Stimulated activated CD8-positive, alpha-beta memory T cell treated with anti-CD3 and anti-CD28 coated beads, Interleukin-12 subunit alpha, Interleukin-12 subunit beta, amount 100 ng/mL, for 24 hours (primary cell): Measurements from ENCODE around the gene DERA.
A peak's percentile ranks its signal among the peaks of the same experiment; 100 is the strongest.
"Not testable (repeated sequence)": the region's sequence is repeated elsewhere in the genome, so short reads cannot be mapped to it uniquely, and the experiment has no call there.

Experiments used
- DNase-seq: peaks from one replicate; pipeline ENCODE4 v3.0.0-alpha.2; 2020; ENCODE audit errors: extremely low read depth

DERA gene

DNA sequence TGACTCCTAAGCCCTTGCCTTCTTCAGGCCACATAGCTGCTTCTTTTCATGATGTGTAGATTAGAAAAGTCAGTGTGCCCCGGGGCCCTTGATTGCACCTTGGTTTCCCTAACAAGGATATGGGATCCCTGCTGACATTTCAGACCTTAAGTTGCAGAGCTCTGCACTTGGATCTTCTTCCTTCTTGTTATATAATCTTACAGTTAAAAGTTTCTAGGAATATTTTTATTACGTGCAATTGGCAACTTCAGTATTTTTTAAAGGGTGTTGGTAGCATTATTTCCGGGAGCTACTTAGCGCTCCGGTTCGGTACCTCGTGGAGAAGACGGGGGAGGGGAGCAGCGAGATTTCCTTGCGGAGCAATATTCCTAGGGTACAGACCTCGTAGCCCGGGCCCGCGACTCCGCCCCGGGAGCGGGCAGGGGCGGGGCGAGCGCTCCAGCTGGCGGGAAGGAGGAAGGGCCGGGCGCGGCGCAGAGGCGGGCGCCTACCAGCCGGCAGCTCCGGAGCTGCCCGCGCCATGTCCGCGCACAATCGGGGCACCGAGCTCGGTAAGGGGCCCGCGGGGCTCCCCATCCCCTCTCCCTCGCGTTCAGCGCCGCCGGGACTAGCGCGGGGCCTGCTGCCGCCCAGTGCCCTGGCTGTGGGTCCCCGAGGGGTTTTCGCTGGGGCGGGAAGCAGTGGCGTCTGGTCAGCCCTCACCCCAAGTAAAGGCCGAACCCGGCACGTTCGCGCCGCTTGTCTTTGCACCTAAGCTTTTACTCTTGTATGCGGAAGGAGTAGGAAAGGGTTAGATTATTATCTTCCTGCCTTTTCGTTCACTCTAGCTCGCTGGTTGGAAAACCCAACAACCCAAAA, at the start of gene DERA:
Gene DERA (plus strand): TSS at position 469 of the 858 bp plus-strand sequence. CDS start 52 bp downstream, at position 521.
- DNase-seq, result peak; percentile 3

DNA sequence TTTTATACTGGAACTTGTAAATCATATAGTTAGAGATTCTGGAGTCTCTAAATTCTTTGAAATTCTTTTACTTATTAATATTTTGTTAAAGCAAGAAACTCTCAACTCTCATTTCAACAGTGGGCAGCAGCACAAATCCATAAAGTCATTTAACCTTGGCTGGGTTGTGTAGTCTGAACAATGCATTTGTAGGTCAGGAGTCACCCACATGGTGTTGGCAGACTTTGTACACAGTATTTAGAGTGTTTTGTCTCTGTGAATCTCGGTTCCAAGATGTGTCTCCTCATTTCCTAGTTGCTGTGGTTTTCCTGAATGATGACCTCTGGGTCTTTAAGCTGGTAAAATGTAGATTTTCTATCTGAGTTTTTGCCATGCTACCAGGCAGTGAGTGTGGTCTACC, 49.7 kb upstream of the DERA start:
- DNase-seq, result no peak

DNA sequence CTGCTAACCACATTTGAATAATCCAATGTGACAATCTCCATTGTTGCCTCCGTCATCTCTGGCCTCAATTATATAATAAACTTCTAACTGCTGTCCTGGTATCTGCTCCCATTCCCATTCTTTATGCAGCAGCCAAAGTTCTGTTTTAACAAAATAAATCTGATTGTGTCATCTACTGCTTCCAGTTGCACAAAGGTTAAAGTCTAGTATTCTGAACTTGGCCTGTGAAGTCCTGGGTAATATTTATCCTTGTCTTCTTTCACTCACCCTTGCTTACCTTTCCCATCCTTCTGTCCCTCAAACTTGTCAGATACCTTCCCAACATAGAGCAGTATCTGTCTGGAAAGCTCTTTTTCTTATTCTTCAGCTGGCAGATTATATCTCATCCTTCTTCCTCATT, 48.3 kb upstream of the DERA start:
- DNase-seq, result no peak

DNA sequence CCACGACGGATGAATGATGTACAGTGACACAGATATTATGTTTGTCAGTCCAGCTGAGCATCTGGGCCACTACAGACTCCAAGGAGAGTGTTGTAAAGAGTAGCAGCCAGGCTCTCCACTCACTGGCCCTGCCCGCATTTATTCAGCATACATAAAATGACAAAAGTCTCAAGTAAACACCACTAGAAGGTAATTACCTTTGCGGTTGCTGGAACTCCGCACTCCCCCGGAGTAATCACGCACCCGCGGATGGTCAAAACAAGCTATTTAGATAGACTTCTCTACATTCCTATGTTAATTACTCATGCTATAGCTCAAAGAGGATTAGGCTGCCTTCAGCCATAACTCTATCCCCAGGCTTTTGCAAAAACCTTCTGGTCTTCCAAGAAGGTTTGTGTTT, 47.8 kb upstream of the DERA start:
- DNase-seq, result no peak

DNA sequence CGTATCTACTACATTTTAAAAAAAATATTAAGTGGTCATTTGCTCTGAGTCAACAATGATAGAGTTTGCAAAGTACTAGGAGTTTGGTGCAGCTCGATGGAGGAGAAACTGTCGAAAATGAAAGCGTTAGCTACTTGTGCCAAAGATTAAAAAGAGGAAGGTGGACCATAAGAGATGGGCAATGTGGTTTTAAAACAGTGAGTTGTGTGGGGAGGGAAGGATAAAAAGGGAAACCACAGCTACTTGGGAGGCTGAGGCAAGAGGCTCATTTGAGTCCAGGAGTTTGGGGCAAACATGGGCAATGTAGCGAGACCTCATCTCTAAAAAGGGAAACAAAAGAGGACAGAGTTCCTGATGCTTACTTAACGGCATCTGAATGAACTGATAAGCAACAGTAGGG, 47.1 kb upstream of the DERA start:
- no peak for DNase-seq

DNA sequence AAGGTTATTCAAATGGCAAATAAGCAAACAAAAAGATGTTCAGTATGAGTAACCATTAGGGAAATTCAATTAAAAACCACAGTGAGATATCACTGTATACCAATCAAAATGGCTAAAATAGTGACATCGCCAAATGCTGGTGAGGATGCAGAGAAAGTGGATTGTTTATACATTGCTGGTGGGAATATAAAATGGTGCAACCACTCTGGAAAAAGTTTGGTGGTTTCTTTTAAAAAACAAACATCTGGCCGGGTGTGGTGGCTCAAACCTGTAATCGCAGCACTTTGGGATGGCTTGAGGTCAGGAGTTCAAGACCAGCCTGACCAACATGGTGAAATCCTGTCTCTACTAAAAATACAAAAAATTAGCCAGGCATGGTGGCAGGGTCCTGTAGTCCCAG, 42.9 kb upstream of the DERA start:
- no peak for DNase-seq

DNA sequence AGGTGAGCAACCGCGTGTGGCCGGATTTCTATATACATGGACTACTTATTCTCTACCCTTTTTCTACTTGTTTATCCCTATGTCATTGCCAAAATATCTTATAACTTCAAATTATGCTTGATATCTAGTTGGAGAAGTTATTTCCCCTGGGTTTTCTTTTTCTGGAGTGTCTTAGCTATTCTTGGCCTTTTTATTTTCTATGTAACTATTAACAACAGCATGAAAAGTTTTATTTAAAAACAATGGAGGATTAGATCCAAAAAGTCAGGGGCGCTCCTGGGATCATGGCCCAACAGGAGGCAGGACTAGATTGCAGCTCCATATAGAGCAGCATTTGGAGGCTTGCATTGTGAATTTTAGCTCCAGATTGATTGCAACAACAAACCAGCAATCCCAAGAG, 37.6 kb upstream of the DERA start:
- DNase-seq, result no peak

DNA sequence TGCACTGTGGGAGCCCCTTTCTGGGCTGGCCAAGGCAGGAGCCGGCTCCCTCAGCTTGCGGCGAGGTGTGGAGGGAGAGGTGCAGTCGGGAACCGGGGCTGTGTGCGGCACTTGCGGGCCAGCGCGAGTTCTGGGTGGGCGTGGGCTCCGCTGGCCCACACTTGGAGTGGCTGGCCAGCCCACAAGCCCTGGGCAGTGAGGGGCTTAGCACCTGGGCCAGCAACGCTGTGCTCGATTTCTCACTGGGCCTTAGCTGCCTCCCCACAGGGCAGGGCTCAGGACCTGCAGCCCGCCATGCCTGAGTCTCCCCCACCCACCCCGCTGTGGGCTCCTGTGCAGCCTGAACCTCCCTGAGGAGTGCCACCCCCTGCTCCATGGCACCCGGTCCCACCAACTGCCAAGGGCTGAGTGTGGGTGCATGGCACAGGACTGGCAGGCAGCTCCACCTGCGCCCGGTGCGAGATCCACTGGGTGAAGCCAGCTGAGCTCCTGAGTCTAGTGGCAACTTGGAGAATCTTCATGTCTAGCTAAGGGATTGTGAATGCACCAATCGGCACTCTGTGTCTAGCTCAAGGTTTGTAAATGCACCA, 36.5 kb upstream of the DERA start:
- DNase-seq, result not testable (repeated sequence)

DNA sequence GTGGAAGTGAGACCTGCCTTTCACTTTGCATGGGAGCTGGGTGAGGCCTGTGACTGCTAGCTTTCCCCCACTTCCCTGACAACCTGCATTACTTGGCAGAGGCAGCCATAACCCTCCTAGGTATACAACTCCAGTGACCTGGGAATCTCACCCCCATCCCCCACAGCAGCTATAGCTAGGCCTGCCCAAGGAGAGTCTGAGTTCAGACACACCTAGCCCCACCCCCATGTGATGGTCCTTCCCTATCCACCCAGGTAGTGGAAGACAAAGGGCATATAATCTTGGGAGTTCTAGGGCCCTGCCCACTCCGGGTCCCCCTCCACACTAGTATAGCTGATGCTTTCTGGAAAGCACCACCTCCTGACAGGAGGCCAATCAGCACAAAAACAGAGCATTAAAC, 35.3 kb upstream of the DERA start:
- no peak for DNase-seq

DNA sequence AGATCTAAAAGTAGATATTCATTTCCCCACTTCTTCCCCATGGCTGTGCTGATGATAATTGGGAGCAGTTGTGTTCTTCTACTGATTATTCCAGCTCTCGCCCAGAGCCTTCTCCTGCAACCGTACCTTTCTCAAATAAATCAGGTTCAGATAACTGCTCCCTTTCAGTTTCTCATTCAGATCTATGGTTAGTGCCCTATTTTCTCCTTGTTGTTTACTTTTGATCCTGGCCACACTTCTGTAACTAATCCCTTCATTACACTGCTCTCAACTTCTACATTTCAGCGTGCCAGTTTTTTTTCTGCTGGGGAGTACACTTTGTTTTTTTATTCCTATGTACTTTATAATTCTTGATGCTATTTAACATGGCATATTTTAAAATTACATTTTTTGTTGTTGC, 31.7 kb upstream of the DERA start:
- DNase-seq, result no peak

DNA sequence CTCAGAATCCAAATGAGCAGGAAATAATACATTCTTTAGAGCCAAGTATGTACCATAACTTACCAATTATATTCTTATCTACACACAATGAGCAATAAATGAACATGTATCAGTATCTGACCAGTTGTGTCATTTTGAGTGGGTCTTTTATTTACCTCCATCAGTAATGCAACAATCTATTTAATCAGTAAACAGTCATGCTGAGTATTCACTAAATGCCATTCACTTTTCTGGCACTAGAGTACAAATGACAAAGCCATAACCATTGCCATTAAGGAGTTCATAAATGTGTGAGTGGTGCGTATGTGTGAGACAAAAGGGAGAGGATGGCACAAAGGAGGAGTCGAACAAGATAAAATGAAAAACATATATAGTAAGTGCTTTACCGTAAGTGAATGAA, 30.4 kb upstream of the DERA start:
- DNase-seq, result no peak

DNA sequence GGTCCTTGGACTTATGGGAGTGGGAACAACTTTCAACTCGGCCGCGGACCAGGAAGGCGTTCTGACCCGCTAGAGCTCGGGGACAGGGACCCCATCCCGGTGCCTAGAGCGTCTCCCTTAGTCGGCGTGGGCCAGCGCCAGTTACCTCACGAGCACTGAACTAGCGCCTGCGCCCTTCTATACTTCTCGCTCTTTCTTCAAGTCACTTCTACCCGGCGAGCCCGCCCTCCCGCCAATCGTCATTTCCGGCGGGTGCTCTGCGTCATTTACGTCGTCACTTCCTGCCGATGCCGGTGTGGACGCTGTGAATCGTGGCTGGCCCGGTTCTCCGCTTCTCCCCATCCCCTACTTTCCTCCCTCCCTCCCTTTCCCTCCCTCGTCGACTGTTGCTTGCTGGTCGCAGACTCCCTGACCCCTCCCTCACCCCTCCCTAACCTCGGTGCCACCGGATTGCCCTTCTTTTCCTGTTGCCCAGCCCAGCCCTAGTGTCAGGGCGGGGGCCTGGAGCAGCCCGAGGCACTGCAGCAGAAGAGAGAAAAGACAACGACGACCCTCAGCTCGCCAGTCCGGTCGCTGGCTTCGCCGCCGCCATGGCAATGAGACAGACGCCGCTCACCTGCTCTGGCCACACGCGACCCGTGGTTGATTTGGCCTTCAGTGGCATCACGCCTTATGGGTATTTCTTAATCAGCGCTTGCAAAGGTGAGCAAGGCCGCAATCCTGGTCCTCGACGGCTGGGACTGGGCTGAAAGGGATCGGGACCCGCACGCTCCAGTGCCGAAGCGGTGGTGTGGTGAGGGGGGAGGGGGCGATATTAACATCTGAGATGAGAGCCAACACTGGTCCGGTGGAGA, 28.8 kb upstream of the DERA start, which contains the start of gene STRAP:
Gene STRAP (plus strand): TSS at position 270 of the 854 bp plus-strand sequence. CDS start 321 bp downstream, at position 591.
- peak; percentile 82 for DNase-seq

DNA sequence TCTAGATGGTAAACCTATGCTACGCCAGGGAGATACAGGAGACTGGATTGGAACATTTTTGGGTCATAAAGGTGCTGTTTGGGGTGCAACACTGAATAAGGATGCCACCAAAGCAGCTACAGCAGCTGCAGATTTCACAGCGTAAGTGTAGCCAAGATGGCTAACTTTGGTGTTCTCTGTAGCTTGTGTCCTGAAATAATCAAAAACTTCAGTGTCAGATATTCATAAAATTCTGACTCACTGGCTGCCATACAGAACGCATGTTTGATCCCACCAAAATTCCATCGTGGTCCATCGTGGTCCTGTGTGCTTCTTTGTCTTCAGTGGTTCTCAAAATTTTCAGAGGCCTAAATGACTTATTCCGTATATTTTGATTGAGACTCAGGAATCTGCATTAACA, 27.6 kb upstream of the DERA start:
- DNase-seq, result no peak

DNA sequence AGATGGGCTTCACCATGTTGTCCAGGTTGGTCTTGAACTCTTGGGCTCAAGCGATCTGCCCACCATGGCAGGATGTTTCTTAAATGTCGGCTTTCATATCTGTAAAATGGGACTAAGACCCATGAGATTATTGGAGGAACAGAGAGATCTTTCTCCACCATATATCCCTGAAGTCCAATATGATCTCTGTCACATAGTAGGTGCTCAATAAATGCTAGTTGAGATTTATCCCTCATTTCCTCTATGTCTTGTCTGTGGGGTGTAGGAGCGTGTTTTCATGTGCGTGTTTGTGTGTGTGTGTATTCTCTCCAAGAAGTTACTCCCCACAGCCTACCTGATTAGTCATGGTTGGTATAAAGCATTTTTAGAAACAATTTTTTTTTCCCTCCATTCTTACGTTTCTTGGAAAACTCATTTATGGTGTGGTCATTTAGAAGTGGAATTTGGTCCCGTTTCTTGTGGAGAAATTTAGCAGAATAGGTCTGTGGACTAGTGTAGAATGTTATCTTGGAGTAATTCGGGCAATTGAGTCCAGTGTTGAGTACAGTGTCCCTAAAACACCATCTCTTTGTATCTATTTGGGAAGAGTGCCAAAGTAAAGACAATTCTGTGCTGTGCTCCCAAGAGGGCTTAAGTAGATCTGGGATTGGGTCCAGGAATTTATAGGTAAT, 24.6 kb upstream of the DERA start:
- no peak for DNase-seq

DNA sequence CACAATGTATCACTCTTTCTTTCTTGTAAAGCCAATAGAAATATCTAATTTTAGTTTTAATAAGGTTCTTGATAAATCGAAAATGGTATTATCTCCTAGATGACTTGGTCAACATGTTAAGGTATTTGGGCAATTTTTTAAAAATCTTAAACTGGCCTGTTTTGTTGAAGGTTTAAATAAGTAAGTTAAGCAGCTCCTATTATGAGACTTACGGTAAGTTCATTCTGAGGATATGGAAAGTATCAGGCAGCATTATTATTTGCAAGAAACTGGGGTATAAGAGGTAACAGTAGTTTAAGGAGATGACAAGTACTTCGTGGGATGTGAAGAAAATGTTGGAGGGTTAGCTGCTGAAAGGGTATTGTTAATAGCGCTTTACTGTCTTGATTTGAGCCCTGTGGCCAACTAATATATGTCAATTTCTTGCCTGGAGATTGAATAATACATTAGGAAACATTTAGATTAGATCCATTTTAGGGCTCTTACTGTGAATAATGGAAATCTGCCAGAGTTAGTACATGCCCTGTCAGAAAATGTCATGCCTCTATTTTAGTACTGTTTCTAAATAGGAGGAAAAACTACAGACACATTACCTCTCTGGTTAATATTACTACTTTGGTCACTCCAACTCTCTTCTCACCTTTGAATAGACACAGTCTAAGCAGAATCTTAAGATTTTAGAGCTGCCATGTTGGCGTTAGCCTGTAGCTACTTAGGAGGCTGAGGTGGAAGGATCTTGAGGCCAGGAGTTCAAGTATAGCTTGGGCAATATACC, 23.9 kb upstream of the DERA start:
- no peak for DNase-seq

DNA sequence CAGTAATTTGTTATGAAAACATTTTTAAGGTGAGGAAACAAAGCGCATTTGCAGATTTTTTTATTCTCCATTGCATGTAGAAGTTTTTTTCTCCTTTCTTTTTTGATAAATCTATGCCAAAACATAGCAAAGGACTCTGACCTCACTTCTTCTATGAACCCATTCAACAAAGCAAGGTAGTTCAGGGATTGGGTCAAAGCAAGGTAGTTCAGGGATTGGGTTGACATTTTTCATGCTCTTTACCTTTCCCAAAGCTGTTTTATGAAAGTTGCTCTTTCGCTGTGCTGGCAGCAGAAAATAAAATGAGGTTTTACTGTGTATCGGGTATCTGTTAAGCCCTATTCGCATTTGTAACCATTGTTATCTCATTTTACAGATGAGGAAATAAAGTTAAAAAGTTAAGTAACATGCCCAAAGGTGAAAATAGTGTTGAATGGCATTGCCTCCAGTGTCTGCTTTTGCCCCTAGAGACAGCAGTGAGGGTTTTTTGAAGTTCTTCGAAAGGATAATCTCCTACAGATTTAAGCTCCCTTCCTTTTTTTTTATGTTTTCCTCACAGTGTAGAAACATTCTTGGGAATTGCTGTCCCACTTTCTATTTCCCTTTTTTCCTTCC, 18.4 kb upstream of the DERA start:
- DNase-seq, result no peak

DNA sequence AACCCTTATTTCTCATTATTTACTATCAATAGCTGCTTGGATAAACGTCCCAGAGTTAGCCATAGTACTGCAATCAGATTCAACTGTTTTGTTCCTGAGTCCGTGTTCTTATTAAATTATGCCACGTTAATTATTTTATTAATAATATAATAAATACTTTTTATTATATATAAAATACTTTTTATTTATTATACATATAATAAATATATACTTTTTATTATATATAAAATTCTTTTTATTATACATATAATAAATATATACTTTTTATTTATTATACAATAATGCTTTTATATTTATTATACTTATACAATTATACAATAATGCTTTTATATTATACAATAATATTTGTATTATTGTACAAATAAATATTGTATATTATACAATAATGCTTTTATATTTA, 17.9 kb upstream of the DERA start:
- DNase-seq, result no peak

DNA sequence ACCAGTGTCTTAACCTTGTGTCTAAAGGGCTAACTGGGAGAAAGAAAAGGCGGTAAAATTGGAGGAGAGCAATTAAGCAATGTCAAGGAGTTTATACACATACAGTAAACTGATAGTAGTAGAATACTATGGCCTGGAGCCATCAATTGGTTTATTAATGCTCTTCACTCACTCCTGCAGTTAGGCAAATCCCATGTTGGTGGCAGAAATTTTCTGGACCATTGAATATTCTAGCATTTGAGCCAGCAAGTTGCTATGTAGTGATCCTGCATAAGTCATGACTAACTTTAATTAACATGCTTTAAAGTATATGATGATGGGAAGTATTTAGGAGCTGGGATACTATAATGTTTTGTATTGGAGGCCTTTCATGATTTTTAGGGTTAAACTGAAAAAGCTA, 14.3 kb upstream of the DERA start:
- DNase-seq, result no peak

DNA sequence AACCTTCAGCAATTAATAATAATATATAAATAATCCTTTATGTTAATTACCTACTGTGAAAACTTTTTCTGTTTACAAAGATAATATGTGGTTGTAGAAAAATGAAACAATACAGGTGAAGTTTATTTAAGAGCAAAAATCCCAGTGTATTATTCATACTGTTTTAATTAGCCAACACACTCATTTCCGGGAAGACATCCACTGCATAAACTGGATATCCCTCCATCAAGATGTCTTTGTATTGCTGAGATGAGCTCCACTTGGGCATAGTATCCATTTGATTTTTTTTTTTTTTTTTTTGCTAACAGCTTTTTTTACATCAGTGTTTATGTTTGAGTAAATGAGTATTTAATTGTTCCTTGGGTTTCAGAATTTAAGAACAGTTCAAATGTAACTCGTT, 13.7 kb upstream of the DERA start:
- DNase-seq, result no peak

DNA sequence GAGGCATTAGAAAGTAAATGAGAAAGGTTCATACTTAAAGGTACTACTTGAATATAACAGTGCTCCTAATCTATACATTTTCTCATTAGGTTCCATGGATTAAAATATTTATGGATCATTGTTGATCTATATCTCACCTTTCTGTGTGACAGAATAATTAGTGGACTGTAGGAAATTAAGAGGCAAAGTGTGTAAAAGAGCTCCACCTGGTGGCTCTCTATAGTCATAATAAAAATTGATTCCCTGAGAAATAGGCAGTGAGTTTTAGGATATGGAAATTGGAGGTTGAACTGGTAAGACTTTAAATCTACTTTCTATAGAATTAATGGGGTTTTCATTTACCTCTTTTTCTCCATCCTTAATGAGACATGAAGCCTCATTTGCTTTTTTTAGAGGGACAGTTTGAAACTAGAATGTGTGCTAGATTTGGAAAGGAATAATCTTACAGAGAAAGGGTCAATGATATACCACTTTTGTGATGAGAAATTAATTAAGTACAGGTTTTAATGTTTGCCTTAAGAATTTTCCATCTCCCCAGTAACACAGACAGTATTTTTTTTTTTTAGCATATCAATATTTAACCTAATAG, 11.8 kb upstream of the DERA start:
- no peak for DNase-seq
